CD4-positive, alpha-beta T cell (primary cell): ENCODE measurements around the gene MCU. TPM values are rescaled to one million over a fixed set of nuclear protein-coding genes. Genes with fewer than 3 reads are reported as not detected.

Experiments used
- ATAC-seq: fragments of 200-7000 bp; cut with Tn5 transposase; one replicate; pipeline ENCODE4 v1.10.0; 2022; ENCODE audit warnings: mild to moderate bottlenecking; ENCODE audit not compliant: poor library complexity
- CTCF ChIA-PET: fragments of 350-600 bp; sonication (Branson Sonifier 250); formaldehyde crosslinking; loops from one replicate; lab custom pipeline; 2021; ENCODE audit warnings: antibody characterized with exemption, inconsistent platforms; lab: Charles Lee
- POLR2A ChIA-PET: fragments of 350-600 bp; sonication (Branson Sonifier 250); formaldehyde crosslinking; loops from one replicate; lab custom pipeline; 2021; ENCODE audit warnings: antibody characterized with exemption, inconsistent platforms; lab: Charles Lee
- DNase-seq, 14 experiments: peaks; one replicate each; pipeline ENCODE4 v3.0.0-alpha.2; 2013 to 2020; ENCODE audit warnings: mixed read lengths in 2 of 14
- H3K27ac ChIP-seq, 2 donors: one replicate each; pipeline versions ENCODE4 v1.5.1 to v1.7.0; 2013; ENCODE audit warnings: low read length in 2 of 2, low read depth in 1 of 2, mild to moderate bottlenecking in 1 of 2
- H3K27me3 ChIP-seq, 2 experiments: 1 replicate in 1 of 2; 2 replicates in 1 of 2; pipeline versions ENCODE4 v1.6.1 to v1.7.0; 2013; ENCODE audit warnings: low read length in 2 of 2, control low read depth in 1 of 2, mild to moderate bottlenecking in 1 of 2, moderate library complexity in 1 of 2; ENCODE audit not compliant: insufficient read depth in 2 of 2, control insufficient read depth in 1 of 2
- H3K36me3 ChIP-seq: one replicate; pipeline ENCODE4 v1.6.1; 2013; ENCODE audit warnings: low read length, control low read depth; ENCODE audit not compliant: insufficient read depth
- H3K4me1 ChIP-seq: one replicate; pipeline ENCODE4 v1.6.1; 2013; ENCODE audit warnings: low read length, control low read depth; ENCODE audit not compliant: insufficient read depth
- H3K4me3 ChIP-seq: one replicate; pipeline ENCODE4 v1.5.1; 2013; ENCODE audit warnings: mild to moderate bottlenecking, low read length, moderate library complexity
- H3K9me3 ChIP-seq, 2 experiments: 1 replicate in 1 of 2; 2 replicates in 1 of 2; pipeline versions ENCODE4 v1.6.1 to v1.7.0; 2013; ENCODE audit warnings: low read length in 2 of 2, mild to moderate bottlenecking in 2 of 2, control low read depth in 1 of 2, moderate library complexity in 1 of 2; ENCODE audit not compliant: control insufficient read depth in 1 of 2, insufficient read depth in 1 of 2
- H3K27ac Mint-ChIP-seq: one replicate; pipeline ENCODE4 v1.8.0; 2020; ENCODE audit warnings: mixed read lengths
- H3K27me3 Mint-ChIP-seq: one replicate; pipeline ENCODE4 v1.8.0; 2021; ENCODE audit warnings: mixed read lengths
- H3K36me3 Mint-ChIP-seq: one replicate; pipeline ENCODE4 v1.8.0; 2021; ENCODE audit warnings: low read depth, mixed read lengths
- H3K4me1 Mint-ChIP-seq: one replicate; pipeline ENCODE4 v1.8.0; 2021; ENCODE audit warnings: low read depth, mixed read lengths
- H3K4me3 Mint-ChIP-seq: one replicate; pipeline ENCODE4 v1.8.0; 2020; ENCODE audit warnings: mild to moderate bottlenecking, mixed read lengths
- H3K9me3 Mint-ChIP-seq: one replicate; pipeline ENCODE4 v1.8.0; 2020; ENCODE audit warnings: mixed read lengths
- intact Hi-C, 2 experiments: fragments of 100-400 bp; cut with DNase I in 1 of 2; cut with micrococcal nuclease in 1 of 2; formaldehyde crosslinking; loops; one replicate each; pipeline versions ENCODE4 v1.15.1 to v1.9.0; 2023 to 2025; cut with DNase I, micrococcal nuclease
- total RNA-seq, 174 experiments: library from RNA in 2 of 174; stranded (reverse) in 2 of 174; gene quantifications; one replicate each; pipeline ENCODE4 v1.2.3 and lab custom pipeline; 2021 to 2026
- TF ChIP-seq, protein P1 (sequence below): fragments of 200-600 bp; IDR thresholded peaks from one replicate; pipeline ENCODE4 v1.8.0; 2022; ENCODE audit warnings: antibody characterized with exemption, mild to moderate bottlenecking

The MCU gene
- total RNA-seq, 2 experiments from 2014 or later, result 10.3 to 12.0 TPM

DNA sequence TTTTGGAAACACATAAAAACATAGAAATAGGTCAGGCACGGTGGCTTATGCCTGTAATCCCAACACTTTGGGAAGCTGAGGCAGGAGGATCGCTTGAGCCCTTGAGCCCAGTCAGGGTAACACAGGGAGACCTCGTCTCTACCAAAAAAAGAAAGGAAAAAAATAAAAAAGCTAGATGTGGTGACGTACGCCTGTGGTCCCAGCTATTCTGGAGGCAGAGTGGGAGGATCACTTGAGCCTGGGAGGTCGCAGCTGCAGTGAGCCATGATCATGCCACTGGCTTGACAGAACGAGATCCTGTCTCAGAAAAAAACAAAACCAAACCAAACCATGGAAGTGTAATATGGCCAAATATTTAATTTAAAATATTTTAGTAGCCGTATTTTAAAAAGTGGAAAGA lies 55.6 kb downstream of the MCU start:
- no peak overlapping the region for H3K27ac ChIP-seq
- CTCF ChIA-PET, result interaction anchor here (1.2 kb wide), 1 partner anchor 7 kb away, joined by 3 read pairs; no protein-coding TSS in a partner anchor
- POLR2A ChIA-PET, result no interaction called here
- no peak overlapping the region for H3K27ac Mint-ChIP-seq
- ATAC-seq, result no peak
- no peaks in the 10 kb centered on the region for H3K36me3 ChIP-seq
- H3K4me3 ChIP-seq, result no peak overlapping the region
- H3K36me3 Mint-ChIP-seq, result no peaks in the 10 kb centered on the region
- H3K27me3 Mint-ChIP-seq, result no peaks in the 10 kb centered on the region
- H3K9me3 Mint-ChIP-seq, result no peaks in the 10 kb centered on the region
- no peak for DNase-seq
- H3K4me3 Mint-ChIP-seq, result no peak overlapping the region
- H3K4me1 Mint-ChIP-seq, result peaks cover 3% of the 10 kb centered on the region
- no peaks in the 10 kb centered on the region for H3K4me1 ChIP-seq
- TF ChIP-seq, protein P1, sequence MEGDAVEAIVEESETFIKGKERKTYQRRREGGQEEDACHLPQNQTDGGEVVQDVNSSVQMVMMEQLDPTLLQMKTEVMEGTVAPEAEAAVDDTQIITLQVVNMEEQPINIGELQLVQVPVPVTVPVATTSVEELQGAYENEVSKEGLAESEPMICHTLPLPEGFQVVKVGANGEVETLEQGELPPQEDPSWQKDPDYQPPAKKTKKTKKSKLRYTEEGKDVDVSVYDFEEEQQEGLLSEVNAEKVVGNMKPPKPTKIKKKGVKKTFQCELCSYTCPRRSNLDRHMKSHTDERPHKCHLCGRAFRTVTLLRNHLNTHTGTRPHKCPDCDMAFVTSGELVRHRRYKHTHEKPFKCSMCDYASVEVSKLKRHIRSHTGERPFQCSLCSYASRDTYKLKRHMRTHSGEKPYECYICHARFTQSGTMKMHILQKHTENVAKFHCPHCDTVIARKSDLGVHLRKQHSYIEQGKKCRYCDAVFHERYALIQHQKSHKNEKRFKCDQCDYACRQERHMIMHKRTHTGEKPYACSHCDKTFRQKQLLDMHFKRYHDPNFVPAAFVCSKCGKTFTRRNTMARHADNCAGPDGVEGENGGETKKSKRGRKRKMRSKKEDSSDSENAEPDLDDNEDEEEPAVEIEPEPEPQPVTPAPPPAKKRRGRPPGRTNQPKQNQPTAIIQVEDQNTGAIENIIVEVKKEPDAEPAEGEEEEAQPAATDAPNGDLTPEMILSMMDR, result no peak
- H3K9me3 ChIP-seq, result no peaks in the 10 kb centered on the region
- intact Hi-C loops, result no loop called here
- no peaks in the 10 kb centered on the region for H3K27me3 ChIP-seq

DNA sequence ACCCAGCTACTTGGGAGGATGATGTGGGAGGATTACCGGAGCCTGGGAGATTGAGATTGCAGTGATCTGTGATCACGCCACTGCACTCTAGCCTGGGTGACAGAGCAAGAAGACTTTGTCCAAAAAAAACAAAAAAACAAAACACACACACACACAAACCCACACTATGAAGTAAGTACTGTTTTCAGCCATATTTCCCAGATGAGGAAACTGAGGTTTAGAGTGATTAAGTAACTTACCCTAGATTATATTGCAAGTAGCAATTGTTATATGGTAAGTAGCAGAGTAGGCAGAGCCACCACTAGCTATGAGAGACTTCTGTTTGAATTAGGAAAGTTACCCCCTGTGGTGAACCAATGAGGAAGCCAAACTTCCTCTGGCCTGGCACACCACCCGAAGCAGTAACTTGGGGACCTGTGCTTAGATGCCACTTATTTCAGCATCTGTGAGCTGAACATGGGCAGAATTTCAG lies 61.9 kb downstream of the MCU start:
- ChIA-PET POLR2A (no interaction called here), CTCF (no interaction called here)
- no peak overlapping the region for H3K4me3 ChIP-seq
- intact Hi-C loops, result no loop called here
- no peaks in the 10 kb centered on the region for H3K27me3 ChIP-seq
- no peak overlapping the region for H3K27ac Mint-ChIP-seq
- no peaks in the 10 kb centered on the region for H3K36me3 Mint-ChIP-seq
- no peak overlapping the region for H3K27ac ChIP-seq
- H3K27me3 Mint-ChIP-seq, result no peaks in the 10 kb centered on the region
- H3K4me1 ChIP-seq, result peaks cover 7% of the 10 kb centered on the region
- H3K4me3 Mint-ChIP-seq, result no peak overlapping the region
- peak in 2 of 14 experiments; percentile 1 to 20 for DNase-seq
- TF ChIP-seq, protein P1, result no peak
- H3K36me3 ChIP-seq, result no peaks in the 10 kb centered on the region
- H3K9me3 ChIP-seq, result no peaks in the 10 kb centered on the region
- ATAC-seq, result no peak
- H3K9me3 Mint-ChIP-seq, result no peaks in the 10 kb centered on the region
- peaks cover 10% of the 10 kb centered on the region for H3K4me1 Mint-ChIP-seq

DNA sequence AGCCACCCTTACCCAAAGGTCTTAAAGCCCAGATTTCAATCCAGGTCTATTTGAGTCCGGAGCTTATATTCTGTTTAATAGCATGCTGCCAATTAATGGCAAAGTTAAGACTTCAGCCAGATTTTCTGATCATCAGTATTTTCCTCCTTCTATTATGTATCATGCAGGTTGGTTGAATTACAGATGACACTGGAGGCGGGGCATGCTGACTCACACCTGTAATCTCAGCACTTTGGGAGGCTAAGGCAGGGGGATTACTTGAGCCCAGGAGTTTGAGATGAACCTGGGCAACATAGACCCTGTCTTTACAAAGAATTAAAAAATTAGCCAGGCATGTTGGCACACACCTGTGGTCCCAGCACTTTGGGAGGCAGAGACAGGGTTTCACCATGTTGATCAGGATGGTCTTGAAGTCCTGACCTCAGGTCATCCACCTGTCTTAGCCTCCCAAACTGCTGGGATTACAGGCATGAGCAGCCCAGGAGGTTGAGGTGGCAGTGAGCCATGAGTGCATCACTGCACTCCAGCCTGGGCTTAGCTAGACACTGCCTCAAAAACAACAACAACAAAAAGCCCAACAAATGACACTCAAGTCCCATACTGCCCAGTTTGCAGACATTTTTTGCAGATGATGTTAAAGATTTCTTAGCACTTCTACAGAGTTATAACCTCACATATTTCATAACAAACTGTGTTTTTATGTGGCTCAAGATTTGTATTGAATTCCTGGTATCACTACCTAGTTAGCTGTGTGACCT lies 62.5 kb downstream of the MCU start:
- POLR2A ChIA-PET, result no interaction called here

More for the DNA sequence above, 62.5 kb downstream of the MCU start:
- Histone ChIP-seq H3K4me1 (peaks cover 7% of the 10 kb centered on the region), H3K4me3 (no peak overlapping the region), H3K36me3 (no peaks in the 10 kb centered on the region), H3K9me3 (no peaks in the 10 kb centered on the region), H3K27ac (no peak overlapping the region), H3K27me3 (no peaks in the 10 kb centered on the region)
- no peaks in the 10 kb centered on the region for H3K9me3 Mint-ChIP-seq
- H3K27ac Mint-ChIP-seq, result no peak overlapping the region
- H3K4me3 Mint-ChIP-seq, result no peak overlapping the region
- CTCF ChIA-PET, result interaction anchor here (1.1 kb wide), 1 partner anchor 8 kb away, joined by 3 read pairs; no protein-coding TSS in a partner anchor
- no peaks in the 10 kb centered on the region for H3K36me3 Mint-ChIP-seq
- no peaks in the 10 kb centered on the region for H3K27me3 Mint-ChIP-seq
- H3K4me1 Mint-ChIP-seq, result peaks cover 10% of the 10 kb centered on the region
- ATAC-seq, result no peak
- intact Hi-C loops, result no loop called here
- TF ChIP-seq, protein P1, result no peak
- peak in 1 of 14 experiments; percentile 3 for DNase-seq
